ENCODE results near the gene GPATCH4.
A peak's percentile ranks its signal among the peaks of the same experiment; 100 is the strongest.
"Not testable (repeated sequence)": the region's sequence is repeated elsewhere in the genome, so short reads cannot be mapped to it uniquely, and the experiment has no call there.

GPATCH4 gene

DNA sequence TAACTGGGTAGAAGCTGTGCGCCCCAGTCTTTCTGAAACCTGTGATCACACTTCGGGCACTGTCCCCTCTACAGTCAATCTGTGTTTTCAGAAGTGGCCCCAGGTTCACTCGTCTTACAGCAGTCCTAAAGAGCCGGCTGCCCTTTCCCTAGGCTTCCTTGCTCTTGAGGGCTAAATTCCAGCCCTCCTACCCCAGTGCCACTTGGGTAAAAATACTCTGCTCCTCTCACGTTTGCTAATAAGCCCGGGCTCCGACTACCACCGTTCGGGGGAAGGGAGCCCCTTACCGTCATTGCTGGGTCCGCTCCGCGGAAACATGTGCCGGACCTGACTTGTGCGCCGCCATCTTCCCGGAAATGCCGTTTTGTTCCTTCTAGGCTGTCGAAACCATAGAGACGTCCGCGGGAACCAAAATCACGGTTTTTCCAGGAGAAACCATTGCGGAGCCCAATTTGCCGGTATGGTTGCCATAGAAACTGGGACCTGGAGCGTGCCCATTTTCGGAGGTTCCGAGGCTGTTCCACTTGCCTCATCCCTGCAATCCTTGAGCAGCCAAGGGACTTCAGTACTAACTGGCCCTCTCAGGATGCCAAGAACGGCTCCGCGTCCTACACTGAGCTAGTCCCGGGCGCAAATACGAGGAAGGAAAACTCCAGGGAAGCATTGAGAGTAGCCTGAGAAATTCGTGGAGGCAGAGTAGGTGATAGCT lies at the start of gene GPATCH4:
Gene GPATCH4 (minus strand): TSS at position 358 of the 709 bp plus-strand sequence.
- peak; percentile 50 to 67 for DNase-seq (ENCODE audit: low read depth in 2 of 2)

DNA sequence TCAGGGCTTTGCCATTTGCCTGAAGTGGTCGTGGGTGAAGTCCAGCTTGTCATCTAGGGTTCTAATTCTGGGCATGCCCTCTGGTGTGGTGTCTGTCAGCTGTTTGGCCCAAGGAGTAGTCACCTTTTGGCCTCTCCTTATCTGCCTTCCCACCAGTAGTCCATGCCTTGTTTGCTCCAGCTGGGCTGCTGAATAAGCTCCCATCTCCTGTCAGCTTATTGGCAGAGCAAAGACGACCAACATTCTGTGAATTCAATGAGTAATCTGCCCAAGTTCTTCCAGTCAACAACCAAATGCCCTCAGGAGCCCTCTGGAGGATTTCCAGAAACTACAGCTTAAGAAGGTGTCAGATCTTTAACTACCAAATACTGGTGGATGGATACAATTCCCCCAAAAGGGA lies 47.7 kb upstream of the GPATCH4 start:
- DNase-seq (ENCODE audit: low read depth in 2 of 2) = no peak

DNA sequence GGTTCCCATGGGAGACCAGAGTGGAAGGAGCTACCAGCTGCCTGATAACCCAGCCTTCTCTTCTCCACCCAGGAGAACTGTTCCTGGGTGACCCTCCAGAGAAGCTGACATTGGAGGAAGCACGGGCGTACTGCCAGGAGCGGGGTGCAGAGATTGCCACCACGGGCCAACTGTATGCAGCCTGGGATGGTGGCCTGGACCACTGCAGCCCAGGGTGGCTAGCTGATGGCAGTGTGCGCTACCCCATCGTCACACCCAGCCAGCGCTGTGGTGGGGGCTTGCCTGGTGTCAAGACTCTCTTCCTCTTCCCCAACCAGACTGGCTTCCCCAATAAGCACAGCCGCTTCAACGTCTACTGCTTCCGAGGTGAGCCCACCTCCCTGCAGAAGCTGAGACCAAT lies 47.2 kb upstream of the GPATCH4 start:
- no peak for DNase-seq (ENCODE audit: low read depth in 2 of 2)

DNA sequence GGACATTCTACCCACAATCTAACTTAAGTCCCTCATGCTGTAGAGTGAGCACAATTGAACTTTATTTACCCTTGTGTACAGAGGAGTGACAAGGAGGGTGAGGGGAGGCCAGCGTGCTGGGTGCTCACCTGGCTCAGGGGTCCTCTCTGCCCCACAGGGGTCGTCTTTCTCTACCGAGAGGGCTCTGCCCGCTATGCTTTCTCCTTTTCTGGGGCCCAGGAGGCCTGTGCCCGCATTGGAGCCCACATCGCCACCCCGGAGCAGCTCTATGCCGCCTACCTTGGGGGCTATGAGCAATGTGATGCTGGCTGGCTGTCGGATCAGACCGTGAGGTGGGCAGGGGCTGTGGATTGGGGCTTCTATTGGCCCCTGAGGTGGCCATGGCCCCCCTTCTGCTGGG lies 46.1 kb upstream of the GPATCH4 start:
- DNase-seq (ENCODE audit: low read depth in 2 of 2) = no peak

DNA sequence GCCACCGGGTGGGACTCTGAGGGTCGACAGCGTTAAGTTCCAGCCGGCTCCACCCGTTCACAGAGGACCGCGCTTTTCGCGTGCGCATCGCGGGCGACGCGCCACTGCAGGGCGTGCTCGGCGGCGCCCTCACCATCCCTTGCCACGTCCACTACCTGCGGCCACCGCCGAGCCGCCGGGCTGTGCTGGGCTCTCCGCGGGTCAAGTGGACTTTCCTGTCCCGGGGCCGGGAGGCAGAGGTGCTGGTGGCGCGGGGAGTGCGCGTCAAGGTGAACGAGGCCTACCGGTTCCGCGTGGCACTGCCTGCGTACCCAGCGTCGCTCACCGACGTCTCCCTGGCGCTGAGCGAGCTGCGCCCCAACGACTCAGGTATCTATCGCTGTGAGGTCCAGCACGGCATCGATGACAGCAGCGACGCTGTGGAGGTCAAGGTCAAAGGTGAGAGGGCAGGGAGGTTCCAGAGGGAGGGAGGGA lies 45.5 kb upstream of the GPATCH4 start:
- DNase-seq (ENCODE audit: low read depth in 2 of 2) = no peak

DNA sequence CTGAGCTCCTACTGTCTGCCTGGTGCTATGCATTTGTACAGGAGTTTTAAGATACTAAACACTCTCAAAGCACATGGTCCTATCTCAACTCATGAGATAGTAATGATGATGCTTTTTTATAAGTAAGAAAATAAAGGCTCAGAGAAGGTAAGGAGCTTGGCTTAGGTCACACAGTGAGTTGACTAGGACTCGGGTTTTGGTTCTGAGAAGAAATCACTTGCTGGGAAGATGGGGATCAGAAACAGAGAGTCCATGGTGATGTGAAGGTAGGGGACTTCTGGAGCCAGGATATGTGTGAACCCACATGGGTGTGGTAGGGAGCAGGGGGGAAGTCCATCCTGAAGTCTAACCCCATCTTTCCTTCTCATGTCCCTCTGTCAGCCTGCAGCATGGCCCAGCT lies 44.4 kb upstream of the GPATCH4 start:
- DNase-seq (ENCODE audit: low read depth in 2 of 2) = no peak

DNA sequence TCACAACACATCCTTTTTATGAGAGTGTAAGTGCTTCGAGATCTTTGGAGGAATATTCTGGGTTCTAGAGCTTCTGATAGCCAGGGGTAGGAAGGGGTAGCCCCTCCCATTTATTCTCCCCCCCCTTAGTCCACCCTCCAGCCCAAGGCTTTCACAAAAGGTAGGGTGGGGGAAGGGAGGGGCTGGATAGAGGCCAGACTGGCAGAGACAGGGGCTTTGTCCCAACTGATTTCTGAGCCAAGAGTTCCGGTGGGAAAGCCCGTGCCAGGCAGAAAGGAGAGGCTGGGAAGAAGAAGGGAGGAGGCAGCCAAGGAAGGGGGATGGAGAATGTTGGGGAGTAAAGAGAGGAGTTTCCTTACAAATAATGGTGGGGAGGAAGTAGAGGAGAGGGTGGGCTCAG lies 43.8 kb upstream of the GPATCH4 start:
- no peak for DNase-seq (ENCODE audit: low read depth in 2 of 2)

DNA sequence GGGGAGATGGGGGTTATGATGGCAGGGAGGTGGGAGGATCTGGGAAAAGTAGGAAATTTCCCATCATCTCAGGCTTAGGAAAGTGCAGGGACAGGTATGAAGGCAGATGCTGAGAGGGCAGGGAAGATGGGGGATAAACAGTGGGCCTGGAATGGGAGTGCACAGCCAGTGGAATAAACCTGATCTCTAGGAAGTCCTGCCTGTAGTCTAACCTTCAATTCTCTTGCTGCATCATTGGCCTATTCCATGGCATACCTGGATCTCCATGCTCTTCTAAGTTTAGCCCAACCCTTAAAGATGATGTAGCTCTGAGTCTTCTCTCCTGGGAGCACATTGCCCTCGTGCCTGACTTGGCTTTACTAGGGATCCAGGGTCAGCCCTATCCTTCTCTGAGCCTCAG lies 43.4 kb upstream of the GPATCH4 start:
- DNase-seq (ENCODE audit: low read depth in 2 of 2) = no peak

DNA sequence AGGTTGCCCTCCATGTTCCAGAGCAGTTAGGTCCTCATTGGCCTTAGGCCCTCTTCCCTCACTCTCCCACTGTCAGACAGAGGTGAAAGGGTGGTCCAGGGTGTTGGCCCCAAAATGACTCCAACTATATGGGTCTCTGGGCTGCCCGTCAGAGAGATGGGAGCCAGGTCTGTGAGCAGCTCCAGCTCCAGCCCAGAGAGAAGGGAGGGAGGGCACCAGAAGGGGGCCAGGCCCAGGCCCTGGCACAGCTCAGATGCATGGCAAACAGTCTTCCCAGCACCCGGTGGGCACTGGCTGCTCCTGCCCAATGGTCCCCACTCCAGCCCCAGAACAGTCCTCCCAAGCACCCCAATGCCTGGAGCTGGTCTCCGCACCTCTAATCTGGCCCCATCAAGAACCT lies 42.9 kb upstream of the GPATCH4 start:
- DNase-seq (ENCODE audit: low read depth in 2 of 2) = no peak

DNA sequence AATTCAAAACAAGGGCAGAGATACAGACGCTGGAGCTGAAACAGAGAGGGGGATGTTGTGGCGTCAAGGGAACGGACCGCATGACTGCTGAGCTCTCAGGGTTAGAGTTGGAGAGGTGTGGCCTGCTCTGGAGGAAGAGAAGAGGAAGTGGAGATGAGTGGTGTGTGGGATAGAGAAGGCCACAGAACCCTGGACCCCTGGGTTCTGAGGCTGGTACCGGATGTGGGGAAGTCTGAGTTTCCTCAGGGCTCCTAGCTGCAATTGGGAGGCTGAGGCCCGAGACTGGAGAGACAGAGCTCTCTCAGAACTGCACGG lies 42.5 kb upstream of the GPATCH4 start:
- DNase-seq (ENCODE audit: low read depth in 2 of 2) = no peak

DNA sequence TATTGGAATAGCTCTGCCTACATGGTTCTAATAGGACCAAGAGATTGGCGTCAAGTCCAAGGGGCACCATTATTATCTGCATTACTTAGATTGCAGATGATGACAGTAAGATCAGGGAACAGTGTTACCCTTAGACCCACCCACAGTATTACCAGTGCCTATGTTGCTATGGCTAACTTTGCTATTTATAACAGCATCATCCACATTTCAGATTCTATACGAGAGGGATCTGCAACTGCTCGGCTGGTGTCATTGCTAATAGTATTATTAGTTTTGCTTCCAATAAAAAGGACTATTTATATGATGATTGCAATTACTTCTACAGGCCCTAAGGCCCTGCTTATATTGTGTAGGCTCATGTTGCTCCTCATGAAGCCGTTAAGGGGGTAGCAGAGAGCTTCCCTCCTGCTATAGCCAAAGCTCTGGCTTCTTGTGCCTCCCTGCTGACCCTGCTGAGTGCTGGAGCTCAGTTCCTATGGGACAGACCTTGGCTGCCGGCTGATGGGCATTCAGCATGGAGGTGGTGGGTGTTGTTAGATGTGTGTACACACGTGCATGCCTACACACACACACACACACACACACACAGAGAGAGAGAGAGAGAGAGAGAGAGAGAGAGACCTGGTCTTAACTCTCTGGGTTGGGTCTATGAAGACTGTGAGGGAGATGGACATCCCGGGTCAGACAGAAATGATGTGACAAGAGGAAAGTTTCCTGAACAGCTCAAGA lies 41.9 kb upstream of the GPATCH4 start:
- DNase-seq (ENCODE audit: low read depth in 2 of 2) = no peak

DNA sequence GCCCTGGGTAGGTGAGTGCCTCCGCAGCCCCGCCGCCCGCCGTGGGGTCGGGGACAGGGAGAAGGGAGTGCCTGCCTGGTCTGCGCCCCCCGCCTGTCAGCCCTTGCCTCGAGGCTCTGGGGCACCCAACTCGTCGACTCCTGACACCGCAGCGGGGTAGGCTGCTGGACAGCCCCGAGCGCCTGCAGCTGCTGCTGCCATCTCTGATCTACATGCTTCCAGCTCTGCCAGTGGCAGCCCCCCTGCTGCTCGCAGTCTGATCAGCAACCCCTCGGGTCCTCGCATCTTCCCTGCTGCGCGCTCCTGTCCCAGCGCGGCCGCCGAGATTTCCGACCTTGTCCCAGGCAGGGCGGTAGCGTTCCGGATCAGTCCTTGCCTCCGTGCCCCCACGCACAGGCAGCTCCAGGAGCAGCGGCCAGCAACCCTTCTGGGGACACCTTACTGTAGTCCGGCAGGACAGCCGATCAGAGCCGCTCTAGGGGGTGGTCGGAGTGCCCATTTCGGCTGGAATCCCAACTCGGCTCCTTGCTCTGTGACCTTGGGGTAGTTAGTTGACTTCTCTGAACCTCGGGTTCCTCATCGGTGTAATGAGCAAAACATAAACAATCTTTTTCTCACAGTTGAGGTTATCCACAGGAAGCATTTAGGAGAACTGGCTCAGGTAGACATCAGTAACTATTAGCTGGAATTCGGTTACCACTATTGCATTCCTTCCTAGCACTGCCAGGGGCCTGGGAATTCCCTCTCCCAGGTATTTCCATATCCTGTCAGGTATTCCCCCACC lies 41.2 kb upstream of the GPATCH4 start:
- DNase-seq (ENCODE audit: low read depth in 2 of 2) = no peak

DNA sequence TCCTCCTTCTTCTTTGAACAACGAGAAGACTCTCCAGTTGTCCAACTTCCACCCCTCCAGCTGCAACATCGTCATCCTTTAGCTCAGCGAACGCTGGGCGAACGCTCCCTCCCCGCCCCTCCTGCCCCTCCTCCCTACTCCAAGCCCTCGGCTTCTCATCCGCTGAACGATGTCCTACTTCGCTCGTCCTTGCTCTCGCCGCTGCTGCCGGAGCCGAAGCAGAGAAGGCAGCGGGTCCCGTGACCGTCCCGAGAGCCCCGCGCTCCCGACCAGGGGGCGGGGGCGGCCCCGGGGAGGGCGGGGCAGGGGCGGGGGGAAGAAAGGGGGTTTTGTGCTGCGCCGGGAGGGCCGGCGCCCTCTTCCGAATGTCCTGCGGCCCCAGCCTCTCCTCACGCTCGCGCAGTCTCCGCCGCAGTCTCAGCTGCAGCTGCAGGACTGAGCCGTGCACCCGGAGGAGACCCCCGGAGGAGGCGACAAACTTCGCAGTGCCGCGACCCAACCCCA lies 40.5 kb upstream of the GPATCH4 start, which contains the start of gene BCAN:
Gene BCAN (plus strand): TSS at position 357 of the 504 bp plus-strand sequence. CDS start 3,938 bp downstream, outside the sequence.
- no peak for DNase-seq (ENCODE audit: low read depth in 2 of 2)

DNA sequence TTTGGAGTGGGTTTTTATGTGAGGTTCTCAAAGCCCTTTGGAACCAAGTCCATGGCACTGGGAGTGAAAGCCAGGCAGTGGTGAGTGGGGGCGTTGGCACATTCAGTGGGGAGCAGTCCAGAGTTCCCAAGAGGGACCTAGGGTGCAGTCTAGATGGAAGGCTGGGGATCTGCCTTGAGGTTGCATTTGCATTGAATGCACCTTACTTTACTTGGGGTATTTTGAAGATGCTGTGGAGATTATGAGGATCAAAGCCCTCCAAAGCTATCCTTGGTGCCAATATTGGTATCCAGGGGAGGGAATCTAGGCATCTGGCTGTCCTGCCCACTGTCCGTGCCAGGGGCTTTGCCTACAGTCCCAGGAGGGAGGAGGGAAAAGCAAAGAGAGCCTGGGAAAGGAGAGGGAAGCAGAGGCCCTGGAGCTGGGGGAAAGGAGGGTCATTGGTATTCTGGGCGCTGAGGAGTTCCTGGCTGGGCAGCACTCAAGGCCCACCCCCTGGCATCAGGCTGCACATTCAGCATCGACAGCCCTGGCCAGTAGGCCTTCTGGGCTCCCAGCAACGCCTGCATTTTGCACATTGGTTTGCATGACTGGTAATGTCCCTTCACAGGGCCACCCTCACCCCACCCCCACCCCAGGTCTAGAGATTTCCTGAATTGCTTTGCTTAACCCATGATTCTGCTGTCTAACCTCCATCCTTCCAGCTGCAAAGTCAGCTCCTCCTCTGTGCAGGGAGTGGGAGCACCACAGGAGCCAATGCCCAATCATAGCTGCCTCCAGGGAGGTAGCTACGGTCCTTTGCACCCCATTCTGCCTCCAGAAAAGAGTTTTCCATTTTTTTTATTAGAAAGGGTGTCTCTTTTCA lies 39.8 kb upstream of the GPATCH4 start:
- no peak for DNase-seq (ENCODE audit: low read depth in 2 of 2)

DNA sequence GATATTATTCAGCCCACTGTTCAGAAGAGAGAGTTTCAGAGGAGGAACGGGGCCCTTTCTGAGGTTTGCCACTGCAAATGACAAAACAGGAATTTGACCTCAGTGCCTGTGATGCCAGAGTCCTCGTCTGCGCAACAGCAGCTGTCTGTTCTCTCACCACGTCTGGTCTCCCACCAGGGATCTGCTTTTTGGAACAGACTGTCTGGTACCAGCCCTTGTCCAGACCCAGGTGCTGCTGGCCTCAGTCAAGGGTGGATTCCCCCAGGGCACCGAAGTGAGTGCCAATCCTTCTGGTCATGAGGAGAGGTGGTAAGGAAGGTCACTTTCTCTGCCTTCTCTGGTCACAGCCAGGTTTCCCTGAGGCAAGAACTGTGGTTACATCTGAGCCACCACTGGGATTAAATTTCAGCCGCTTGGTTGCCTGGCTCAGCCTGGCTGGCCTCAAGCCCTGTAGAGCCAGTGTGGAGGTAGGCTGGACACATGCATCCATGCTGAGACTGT lies 38.4 kb upstream of the GPATCH4 start:
- DNase-seq (ENCODE audit: low read depth in 2 of 2) = no peak

DNA sequence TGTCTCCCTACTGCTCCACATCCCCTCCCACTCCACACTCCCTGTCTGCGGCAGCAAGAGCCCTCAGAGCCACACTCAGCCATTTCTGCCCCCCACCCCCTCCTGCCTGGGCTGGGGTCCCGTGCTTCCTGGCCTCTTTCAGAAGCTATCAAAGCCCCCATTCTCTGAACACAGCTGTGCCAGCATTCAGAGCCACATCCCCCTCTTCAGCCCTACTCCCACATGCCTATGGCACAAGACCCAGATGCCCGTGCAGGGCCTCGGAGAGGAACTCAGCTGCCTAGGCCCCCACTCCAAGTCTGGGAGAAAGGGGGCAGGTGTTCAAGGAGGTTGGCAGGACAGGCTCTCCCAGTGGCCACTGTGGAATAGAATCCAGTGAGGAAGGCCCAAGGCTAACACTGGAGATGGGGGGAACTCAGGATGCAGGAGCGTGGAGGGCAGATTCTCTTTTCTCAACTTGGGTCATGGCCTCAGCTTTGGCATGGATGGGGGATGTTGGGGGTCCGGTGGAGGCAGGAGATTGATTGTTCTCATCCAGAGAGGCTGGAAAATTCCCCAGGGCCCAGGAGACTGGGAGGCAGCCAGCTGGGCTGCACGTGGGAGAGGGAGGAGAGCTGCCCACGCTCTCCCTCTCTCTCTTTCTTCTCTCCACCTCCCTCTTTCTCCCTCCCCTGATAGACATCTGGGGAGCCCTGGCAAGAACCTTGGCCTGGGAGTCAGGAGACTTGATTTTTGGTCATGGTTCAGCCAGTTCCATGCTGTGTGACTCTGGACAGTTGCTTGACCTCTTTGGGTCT lies 37.1 kb upstream of the GPATCH4 start:
- no peak for DNase-seq (ENCODE audit: low read depth in 2 of 2)

DNA sequence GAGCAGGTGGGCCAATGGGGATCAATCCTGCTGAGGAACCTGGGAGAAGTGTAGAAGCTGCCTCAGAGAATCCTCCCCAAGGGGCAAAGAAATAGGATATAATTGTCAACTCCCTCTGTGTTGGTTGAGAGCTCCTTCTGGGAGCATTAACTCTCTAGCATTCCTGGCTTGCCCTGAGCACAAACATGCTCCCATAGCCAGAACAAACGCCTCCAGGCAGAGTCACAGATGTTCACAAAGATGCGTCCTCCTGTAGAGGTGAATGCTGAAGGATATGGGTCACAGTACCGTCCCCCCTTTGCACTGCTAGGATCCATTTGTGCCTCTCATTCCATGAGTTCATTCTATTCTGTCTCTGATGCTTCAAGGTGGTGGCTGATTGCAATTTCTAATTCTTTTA lies 31.1 kb upstream of the GPATCH4 start:
- DNase-seq (ENCODE audit: low read depth in 2 of 2) = no peak

DNA sequence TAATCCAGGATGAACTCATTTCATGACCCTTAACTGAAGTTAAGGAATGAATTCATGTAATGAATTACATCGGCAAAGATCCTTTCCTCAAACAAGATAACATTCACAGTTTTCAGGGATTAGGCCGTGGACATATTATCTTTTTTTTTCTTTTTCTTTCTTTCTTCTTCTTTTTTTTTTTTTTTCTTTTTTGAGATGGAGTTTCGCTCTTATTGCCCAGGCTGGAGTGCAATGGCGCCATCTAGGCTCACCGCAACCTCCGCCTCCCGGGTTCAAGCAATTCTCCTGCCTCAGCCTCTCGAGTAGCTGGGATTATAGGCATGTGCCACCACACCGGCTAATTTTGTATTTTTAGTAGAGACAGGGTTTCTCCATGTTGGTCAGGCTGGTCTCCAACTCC lies 29.9 kb upstream of the GPATCH4 start:
- DNase-seq (ENCODE audit: low read depth in 2 of 2) = not testable (repeated sequence)

DNA sequence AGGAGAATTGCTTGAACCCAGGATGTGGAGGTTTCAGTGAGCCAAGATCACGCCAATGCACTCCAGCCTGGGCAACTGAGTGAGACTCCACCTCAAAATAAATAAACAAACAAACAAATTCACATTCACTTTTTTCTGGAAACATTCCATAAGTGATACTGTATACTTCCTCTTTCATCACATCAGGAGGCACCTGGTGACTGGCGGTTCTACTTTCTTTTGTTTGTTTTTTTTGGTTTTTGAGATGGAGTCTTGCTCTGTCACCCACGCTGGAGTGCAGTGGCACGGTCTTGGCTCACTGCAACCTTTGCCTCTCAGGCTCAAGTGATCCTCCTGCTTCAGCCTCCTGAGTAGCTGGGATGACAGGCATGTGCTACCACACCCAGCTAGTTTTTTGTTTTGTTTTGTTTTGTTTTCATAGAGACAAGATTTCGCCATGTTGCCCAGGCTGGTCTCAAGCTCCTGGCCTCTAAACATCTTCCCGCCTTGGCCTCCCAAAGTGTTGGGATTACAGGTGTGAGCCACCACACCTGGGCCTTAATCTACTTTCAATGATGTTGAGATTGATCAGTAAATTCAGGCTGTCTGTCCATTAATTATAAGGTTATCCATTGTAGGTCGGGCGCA lies 28.7 kb upstream of the GPATCH4 start:
- DNase-seq (ENCODE audit: low read depth in 2 of 2) = no peak

DNA sequence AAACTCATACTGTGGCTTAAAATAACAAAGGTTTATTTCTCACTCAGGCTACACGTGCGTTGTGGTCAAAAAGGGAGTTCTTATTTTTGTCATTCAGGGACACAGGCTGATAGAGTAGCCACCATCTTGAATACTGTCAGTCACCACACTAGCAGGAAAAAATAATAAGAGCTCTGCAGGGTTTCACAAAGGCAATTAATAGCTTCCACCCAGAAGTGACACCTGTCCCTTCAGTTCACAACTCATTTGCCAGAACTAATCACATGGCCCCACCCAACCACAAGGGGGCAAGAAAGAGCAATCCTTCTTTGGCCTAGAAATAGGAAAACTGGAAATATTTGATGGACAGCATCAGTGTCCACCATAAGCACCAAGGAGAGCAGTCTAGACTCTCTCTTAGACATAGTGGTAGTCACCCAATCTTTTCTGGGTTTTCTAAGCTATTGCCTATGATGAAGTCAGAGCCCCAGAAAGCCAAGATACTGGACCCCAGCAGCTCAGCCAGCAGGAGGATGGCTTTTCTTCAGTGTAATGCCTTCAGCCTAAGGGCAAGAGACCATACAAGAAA lies 26.1 kb upstream of the GPATCH4 start:
- DNase-seq (ENCODE audit: low read depth in 2 of 2) = no peak
